Breast epithelium (tissue), 3 donors: Measurements from ENCODE around the gene KCNAB3.

Experiments used
- CTCF ChIP-seq, 3 donors: fragments of 450-650 bp; IDR thresholded peaks; one replicate each; pipeline ENCODE4 v1.5.1; 2016 to 2017; ENCODE audit warnings: antibody characterized with exemption in 3 of 3, mild to moderate bottlenecking in 3 of 3, moderate library complexity in 3 of 3
- POLR2A ChIP-seq: fragments of 450-650 bp; IDR thresholded peaks from one replicate; pipeline ENCODE4 v1.6.1; 2016; ENCODE audit warnings: antibody characterized with exemption, mild to moderate bottlenecking, moderate library complexity
- POLR2AphosphoS5 ChIP-seq, 3 donors: sonication (generic); formaldehyde crosslinking; IDR thresholded peaks; one replicate each; pipeline ENCODE4 v1.6.1; 2017; ENCODE audit warnings: antibody characterized with exemption in 3 of 3

GRCh38 chr17:7947651-7948050 lies 18.0 kb upstream of the KCNAB3 start:
- TF ChIP-seq CTCF (IDR thresholded peaks at IDR 0.05) (no peak), POLR2A (no peak), POLR2AphosphoS5 (IDR thresholded peaks at IDR 0.05) (no peak)
